Osteocyte (in vitro differentiated cells): ENCODE measurements around the gene DOK5. TPM values are rescaled to one million over a fixed set of nuclear protein-coding genes. Genes with fewer than 3 reads are reported as not detected.

Experiments used
- DNase-seq: peaks from one replicate; pipeline ENCODE4 v3.0.0; 2021; ENCODE audit warnings: mixed read lengths; ENCODE audit not compliant: unreplicated experiment; ENCODE audit errors: extremely low spot score
- H3K27ac Mint-ChIP-seq: one replicate; pipeline ENCODE4 v1.8.0; 2021; ENCODE audit warnings: mild to moderate bottlenecking, mixed read lengths; ENCODE audit not compliant: unreplicated experiment
- H3K27me3 Mint-ChIP-seq: one replicate; pipeline ENCODE4 v1.8.0; 2021; ENCODE audit warnings: mixed read lengths; ENCODE audit not compliant: unreplicated experiment
- H3K36me3 Mint-ChIP-seq: one replicate; pipeline ENCODE4 v1.8.0; 2021; ENCODE audit warnings: mixed read lengths; ENCODE audit not compliant: unreplicated experiment
- H3K4me1 Mint-ChIP-seq: one replicate; pipeline ENCODE4 v1.8.0; 2021; ENCODE audit warnings: mixed read lengths; ENCODE audit not compliant: unreplicated experiment
- H3K4me3 Mint-ChIP-seq: one replicate; pipeline ENCODE4 v1.8.0; 2021; ENCODE audit warnings: mild to moderate bottlenecking, moderate library complexity, mixed read lengths; ENCODE audit not compliant: unreplicated experiment
- H3K9me3 Mint-ChIP-seq: one replicate; pipeline ENCODE4 v1.8.0; 2021; ENCODE audit warnings: mixed read lengths; ENCODE audit not compliant: unreplicated experiment
- CTCF ChIP-seq: fragments of 200-600 bp; sonication (generic); IDR thresholded peaks from 2 replicates; pipeline ENCODE4 v1.5.0; 2021; ENCODE audit warnings: antibody characterized with exemption, mild to moderate bottlenecking, moderate library complexity
- total RNA-seq: library from RNA; stranded (reverse); gene quantifications from 2 replicates; pipeline ENCODE4 v1.2.1, GENCODE V29; 2021

DOK5 gene
- total RNA-seq, 1 donor from 2014 or later = 7.4 TPM

- Mint-ChIP-seq H3K9me3 (no peaks in the 10 kb centered on the region), H3K27ac (no peak overlapping the region), H3K36me3 (no peaks in the 10 kb centered on the region), H3K27me3 (no peaks in the 10 kb centered on the region), H3K4me1 (peaks cover 7% of the 10 kb centered on the region), H3K4me3 (no peak overlapping the region)
- no peak for DNase-seq
- TF ChIP-seq CTCF = no peak
Measured at GRCh38 chr20:54559890-54560289, 84.5 kb downstream of the DOK5 start.

GRCh38 chr20:54560357-54560756 is 85.0 kb downstream of the DOK5 start:
- H3K4me1 Mint-ChIP-seq = peaks cover 7% of the 10 kb centered on the region
- no peak for TF ChIP-seq CTCF
- no peaks in the 10 kb centered on the region for H3K9me3 Mint-ChIP-seq
- no peak for DNase-seq
- H3K4me3 Mint-ChIP-seq = no peak overlapping the region
- no peaks in the 10 kb centered on the region for H3K27me3 Mint-ChIP-seq
- H3K27ac Mint-ChIP-seq = no peak overlapping the region
- no peaks in the 10 kb centered on the region for H3K36me3 Mint-ChIP-seq

DNA sequence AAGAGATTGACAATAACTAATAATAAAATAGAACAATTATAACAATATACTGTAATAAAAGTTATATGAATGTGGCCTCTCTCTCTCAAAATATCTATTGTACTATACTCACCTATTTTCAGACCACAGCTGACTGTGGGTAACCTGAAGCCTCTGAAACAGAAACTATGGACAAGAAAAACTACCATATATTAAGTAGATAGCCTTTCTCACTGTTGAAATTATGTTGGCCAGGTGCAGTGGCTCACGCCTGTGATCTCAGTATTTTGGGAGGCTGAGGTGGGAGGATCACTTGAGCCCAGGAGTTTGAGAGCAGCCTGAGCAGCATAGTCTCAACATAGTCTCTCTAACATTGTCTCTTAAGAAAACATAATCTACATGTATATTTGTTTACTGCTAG is 89.9 kb downstream of the DOK5 start:
- H3K27ac Mint-ChIP-seq = no peak overlapping the region
- H3K27me3 Mint-ChIP-seq = no peaks in the 10 kb centered on the region
- H3K4me3 Mint-ChIP-seq = no peak overlapping the region
- H3K36me3 Mint-ChIP-seq = no peaks in the 10 kb centered on the region
- DNase-seq = no peak
- H3K4me1 Mint-ChIP-seq = no peaks in the 10 kb centered on the region
- no peaks in the 10 kb centered on the region for H3K9me3 Mint-ChIP-seq
- TF ChIP-seq CTCF = no peak

GRCh38 chr20:54566031-54566688 is 90.8 kb downstream of the DOK5 start:
- Mint-ChIP-seq H3K36me3 (no peaks in the 10 kb centered on the region), H3K4me3 (no peak overlapping the region), H3K27ac (no peak overlapping the region), H3K27me3 (no peaks in the 10 kb centered on the region), H3K4me1 (no peaks in the 10 kb centered on the region), H3K9me3 (no peaks in the 10 kb centered on the region)
- no peak for DNase-seq
- no peak for TF ChIP-seq CTCF

DNA sequence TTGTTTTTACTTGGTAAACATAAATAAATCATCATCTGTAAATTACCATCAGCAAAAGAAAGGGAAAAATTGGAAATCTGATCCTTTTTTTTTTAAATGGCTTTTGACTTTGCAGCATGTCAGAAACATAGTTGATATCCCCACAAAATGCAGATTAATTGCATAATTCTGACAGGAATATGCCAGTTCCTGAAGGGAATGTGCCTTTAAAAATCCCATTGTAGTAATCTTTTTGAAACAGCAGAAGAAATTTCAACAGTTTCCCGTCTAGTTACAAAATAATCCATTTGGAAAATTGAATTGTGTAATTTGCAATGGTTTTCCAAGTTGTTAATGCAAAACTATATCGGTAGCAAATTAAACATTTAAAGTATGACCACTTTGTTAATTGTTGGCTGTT is 95.2 kb downstream of the DOK5 start:
- no peak overlapping the region for H3K27ac Mint-ChIP-seq
- no peaks in the 10 kb centered on the region for H3K4me1 Mint-ChIP-seq
- H3K36me3 Mint-ChIP-seq = no peaks in the 10 kb centered on the region
- no peak for DNase-seq
- TF ChIP-seq CTCF = no peak
- no peak overlapping the region for H3K4me3 Mint-ChIP-seq
- H3K9me3 Mint-ChIP-seq = no peaks in the 10 kb centered on the region
- no peaks in the 10 kb centered on the region for H3K27me3 Mint-ChIP-seq
